Natural killer cell (primary cell): ENCODE results near the gene FAM117A. TPM values are rescaled to one million over a fixed set of nuclear protein-coding genes. Genes with fewer than 3 reads are reported as not detected.

Experiments
- ATAC-seq, 3 donors: fragments of 150-1000 bp in 2 of 3; fragments of 200-7000 bp in 1 of 3; cut with Tn5 transposase; 1 replicate in 1 of 3; 2 replicates in 2 of 3; pipeline ENCODE4 v1.10.0; 2021; ENCODE audit warnings: mild to moderate bottlenecking in 2 of 3, moderate library complexity in 2 of 3
- DNase-seq, 2 donors: peaks; one replicate each; pipeline versions ENCODE4 v3.0.0 to v3.0.0-alpha.2; 2013 to 2021; ENCODE audit warnings: mixed read lengths in 1 of 2
- H3K27ac ChIP-seq: one replicate; pipeline ENCODE4 v1.5.1; 2013; ENCODE audit warnings: mild to moderate bottlenecking, low read length
- H3K27me3 ChIP-seq: one replicate; pipeline ENCODE4 v1.6.1; 2013; ENCODE audit warnings: low read length; ENCODE audit not compliant: control insufficient read depth, insufficient read depth
- H3K36me3 ChIP-seq: one replicate; pipeline ENCODE4 v1.6.1; 2013; ENCODE audit warnings: low read length; ENCODE audit not compliant: control insufficient read depth, insufficient read depth
- H3K4me1 ChIP-seq: one replicate; pipeline ENCODE4 v1.6.1; 2013; ENCODE audit warnings: low read length; ENCODE audit not compliant: control insufficient read depth, insufficient read depth
- H3K4me3 ChIP-seq: one replicate; pipeline ENCODE4 v1.5.1; 2013; ENCODE audit warnings: low read length
- H3K9me3 ChIP-seq: one replicate; pipeline ENCODE4 v1.6.1; 2013; ENCODE audit warnings: low read length; ENCODE audit not compliant: control insufficient read depth, insufficient read depth
- H3K27ac Mint-ChIP-seq, 2 donors: one replicate each; pipeline ENCODE4 v1.8.0; 2022; ENCODE audit warnings: mild to moderate bottlenecking in 2 of 2, mixed read lengths in 2 of 2, moderate library complexity in 1 of 2
- H3K27me3 Mint-ChIP-seq, 2 donors: one replicate each; pipeline ENCODE4 v1.8.0; 2022; ENCODE audit warnings: low read depth in 2 of 2, mixed read lengths in 2 of 2
- H3K36me3 Mint-ChIP-seq: one replicate; pipeline ENCODE4 v1.8.0; 2022; ENCODE audit warnings: mixed read lengths
- H3K4me1 Mint-ChIP-seq, 2 donors: one replicate each; pipeline ENCODE4 v1.8.0; 2022; ENCODE audit warnings: mixed read lengths in 2 of 2
- H3K4me3 Mint-ChIP-seq: one replicate; pipeline ENCODE4 v1.8.0; 2022; ENCODE audit warnings: mild to moderate bottlenecking, moderate library complexity, mixed read lengths
- H3K9me3 Mint-ChIP-seq, 2 donors: one replicate each; pipeline ENCODE4 v1.8.0; 2022; ENCODE audit warnings: mixed read lengths in 2 of 2
- WGBS: methylation state at CpG from one replicate; pipeline ENCODE4 v1.1.7; 2013; ENCODE audit warnings: missing lambda C conversion rate; ENCODE audit not compliant: insufficient coverage; 5-methylcytosine and 5-hydroxymethylcytosine counted together
- intact Hi-C: fragments of 100-400 bp; cut with micrococcal nuclease; formaldehyde crosslinking; loops from one replicate; pipeline ENCODE4 v1.14.2; 2022
- total RNA-seq, 4 donors: library from RNA; stranded (reverse); fragments of 120-200 nt in 1 of 4; gene quantifications; one replicate each; pipeline versions ENCODE4 v1.2.3 to v1.2.4, GENCODE V29; 2013 to 2022
- TF ChIP-seq, protein P1 (sequence below): fragments of 200-600 bp; IDR thresholded peaks from one replicate; pipeline ENCODE4 v1.8.0; 2022; ENCODE audit warnings: antibody characterized with exemption

The FAM117A gene
- total RNA-seq, 3 donors from 2014 or later (not counting 1 experiment from before 2014, with no cell fraction given) = 55.2 to 88.4 (median 79.2) TPM

DNA sequence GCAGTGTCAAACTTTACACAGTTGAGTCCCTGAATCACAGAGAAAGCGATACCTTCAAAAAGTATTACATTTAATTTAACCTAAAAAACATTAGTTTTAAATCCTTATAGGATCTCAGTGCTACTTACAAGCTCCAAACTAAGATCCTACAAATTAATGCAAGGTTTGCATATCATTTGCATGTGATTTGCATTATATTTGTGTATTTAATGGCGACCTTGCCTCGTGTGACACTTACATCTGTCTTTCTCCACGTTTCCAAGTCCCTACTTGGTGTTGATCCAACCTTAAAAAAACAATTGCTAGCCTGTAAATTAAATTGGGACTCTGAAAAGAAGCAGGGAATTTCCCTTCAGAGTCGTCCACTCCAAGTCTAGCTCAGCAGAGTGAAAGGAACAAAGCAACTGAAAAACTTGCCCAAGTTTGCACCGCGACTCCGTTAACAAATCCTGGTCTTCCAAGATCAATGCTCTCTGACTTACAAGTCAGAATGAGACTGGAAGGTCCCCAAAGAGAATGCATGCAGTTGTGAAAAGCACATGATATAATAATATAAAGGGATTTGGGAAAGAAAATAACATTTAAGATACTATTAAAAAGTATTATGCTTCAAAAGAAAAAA, 739 bp upstream of the FAM117A start:
- H3K4me3 Mint-ChIP-seq = peak overlapping the region; percentile 98
- no peaks in the 10 kb centered on the region for H3K27me3 Mint-ChIP-seq
- Histone ChIP-seq H3K4me3 (peak overlapping the region; percentile 2), H3K27me3 (no peaks in the 10 kb centered on the region), H3K9me3 (no peaks in the 10 kb centered on the region), H3K36me3 (no peaks in the 10 kb centered on the region), H3K27ac (peak overlapping the region; percentile 11), H3K4me1 (peaks cover 28% of the 10 kb centered on the region)
- TF ChIP-seq, protein P1, sequence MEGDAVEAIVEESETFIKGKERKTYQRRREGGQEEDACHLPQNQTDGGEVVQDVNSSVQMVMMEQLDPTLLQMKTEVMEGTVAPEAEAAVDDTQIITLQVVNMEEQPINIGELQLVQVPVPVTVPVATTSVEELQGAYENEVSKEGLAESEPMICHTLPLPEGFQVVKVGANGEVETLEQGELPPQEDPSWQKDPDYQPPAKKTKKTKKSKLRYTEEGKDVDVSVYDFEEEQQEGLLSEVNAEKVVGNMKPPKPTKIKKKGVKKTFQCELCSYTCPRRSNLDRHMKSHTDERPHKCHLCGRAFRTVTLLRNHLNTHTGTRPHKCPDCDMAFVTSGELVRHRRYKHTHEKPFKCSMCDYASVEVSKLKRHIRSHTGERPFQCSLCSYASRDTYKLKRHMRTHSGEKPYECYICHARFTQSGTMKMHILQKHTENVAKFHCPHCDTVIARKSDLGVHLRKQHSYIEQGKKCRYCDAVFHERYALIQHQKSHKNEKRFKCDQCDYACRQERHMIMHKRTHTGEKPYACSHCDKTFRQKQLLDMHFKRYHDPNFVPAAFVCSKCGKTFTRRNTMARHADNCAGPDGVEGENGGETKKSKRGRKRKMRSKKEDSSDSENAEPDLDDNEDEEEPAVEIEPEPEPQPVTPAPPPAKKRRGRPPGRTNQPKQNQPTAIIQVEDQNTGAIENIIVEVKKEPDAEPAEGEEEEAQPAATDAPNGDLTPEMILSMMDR = no peak
- WGBS = 44% methylated on average over 7 of the region's 8 CpGs
- peak in 1 of 2 donors; percentile 47 for DNase-seq
- H3K4me1 Mint-ChIP-seq = peaks cover 47 to 57% of the 10 kb centered on the region in 2 donors
- H3K36me3 Mint-ChIP-seq = no peaks in the 10 kb centered on the region
- peak overlapping the region; percentile 95 to 97 for H3K27ac Mint-ChIP-seq
- no peak for ATAC-seq
- intact Hi-C loops = loop anchor here (1.0 kb wide), 3 partner anchors 25 to 49 kb away; no protein-coding TSS in a partner anchor
- no peaks in the 10 kb centered on the region for H3K9me3 Mint-ChIP-seq

DNA sequence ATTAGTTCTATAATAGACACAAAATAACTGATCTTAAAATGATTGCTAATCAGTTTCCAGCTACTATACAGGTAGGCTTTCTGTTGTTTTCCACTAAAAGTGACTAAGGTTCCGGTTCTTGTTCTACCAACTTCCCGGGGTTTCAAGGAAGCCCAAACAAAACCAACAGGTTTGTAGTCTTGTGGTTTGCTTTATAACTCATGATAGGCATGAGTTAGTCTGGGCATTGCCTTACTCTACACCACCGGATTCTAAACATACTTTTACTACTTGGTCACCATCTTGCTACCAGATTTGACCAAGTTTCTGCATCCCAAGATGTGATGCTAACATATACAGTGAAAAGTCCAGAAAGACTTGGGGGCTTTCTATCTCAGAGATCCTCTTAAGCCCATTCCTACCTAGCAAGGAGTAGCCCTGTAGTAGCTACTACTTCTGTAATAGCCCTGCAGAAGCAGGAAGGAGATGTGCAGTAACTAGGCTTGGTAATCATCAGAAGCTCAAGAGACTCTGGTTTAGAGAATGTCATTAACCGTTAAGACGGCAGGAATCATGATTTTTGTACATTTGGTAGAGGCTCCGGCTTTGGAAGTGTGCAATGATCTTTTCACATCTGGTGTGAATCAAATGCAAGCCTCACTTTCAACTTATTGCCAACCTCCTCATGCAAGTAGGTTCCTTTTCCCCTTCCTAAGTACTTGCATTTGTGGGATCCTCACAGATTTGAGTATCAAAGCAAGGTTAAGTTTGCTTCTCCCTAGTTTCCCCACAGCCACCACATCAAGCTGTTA, 1.6 kb downstream of the FAM117A start:
- H3K4me1 ChIP-seq = peaks cover 49% of the 10 kb centered on the region
- H3K4me3 Mint-ChIP-seq = peak overlapping the region; percentile 98
- peaks cover 4% of the 10 kb centered on the region for H3K36me3 ChIP-seq
- H3K27me3 Mint-ChIP-seq = no peaks in the 10 kb centered on the region
- WGBS = 34% methylated on average over 6 of the region's 6 CpGs
- no peaks in the 10 kb centered on the region for H3K36me3 Mint-ChIP-seq
- no peak for ATAC-seq
- peak overlapping the region; percentile 61 for H3K27ac ChIP-seq
- peaks cover 64 to 76% of the 10 kb centered on the region in 2 donors for H3K4me1 Mint-ChIP-seq
- H3K27me3 ChIP-seq = no peaks in the 10 kb centered on the region
- DNase-seq = peak in 1 of 2 donors; percentile 34
- H3K4me3 ChIP-seq = peak overlapping the region; percentile 59
- no peaks in the 10 kb centered on the region for H3K9me3 Mint-ChIP-seq
- intact Hi-C loops = no loop called here
- TF ChIP-seq, protein P1 = no peak
- H3K9me3 ChIP-seq = no peaks in the 10 kb centered on the region
- peak overlapping the region; percentile 95 to 97 for H3K27ac Mint-ChIP-seq

DNA sequence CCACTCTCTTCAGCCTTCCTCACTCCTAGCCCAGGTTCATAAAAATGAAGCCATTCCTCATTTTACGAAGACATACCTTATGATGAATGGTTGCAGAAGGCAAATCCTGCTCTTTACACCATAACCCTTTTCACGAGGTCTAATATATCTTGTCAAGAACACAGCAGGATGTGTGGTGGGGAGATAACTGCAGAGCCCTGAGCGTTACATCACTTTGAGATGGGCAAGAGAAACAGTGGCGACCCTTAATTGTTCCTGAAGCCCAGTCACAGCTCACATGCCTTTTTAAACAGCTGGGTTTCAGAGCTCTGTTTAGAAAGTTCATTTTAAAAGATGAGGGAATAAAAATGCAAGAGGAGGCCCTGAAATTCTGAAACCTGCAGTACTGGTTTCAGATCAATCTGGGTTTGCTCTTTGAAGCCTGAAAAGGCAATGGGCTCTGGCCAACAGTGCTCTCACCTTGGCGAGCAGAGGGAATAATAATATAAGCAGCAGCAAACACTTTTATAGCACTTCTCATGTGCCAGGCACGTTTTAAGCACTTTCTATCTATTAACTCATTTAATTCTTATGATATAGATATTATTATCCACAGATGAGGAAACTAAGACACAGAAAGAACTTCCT, 2.9 kb downstream of the FAM117A start:
- no peaks in the 10 kb centered on the region for H3K36me3 Mint-ChIP-seq
- H3K9me3 Mint-ChIP-seq = no peaks in the 10 kb centered on the region
- TF ChIP-seq, protein P1 = no peak
- peak overlapping the region; percentile 61 for H3K27ac ChIP-seq
- peaks cover 77 to 88% of the 10 kb centered on the region in 2 donors for H3K4me1 Mint-ChIP-seq
- H3K9me3 ChIP-seq = no peaks in the 10 kb centered on the region
- WGBS = 25% methylated on average over 4 of the region's 6 CpGs
- H3K4me1 ChIP-seq = peaks cover 62% of the 10 kb centered on the region
- no peak for DNase-seq
- H3K27me3 Mint-ChIP-seq = no peaks in the 10 kb centered on the region
- H3K27me3 ChIP-seq = no peaks in the 10 kb centered on the region
- no peak overlapping the region for H3K4me3 ChIP-seq
- peaks cover 13% of the 10 kb centered on the region for H3K36me3 ChIP-seq
- no peak for ATAC-seq
- H3K4me3 Mint-ChIP-seq = peak overlapping the region; percentile 98
- H3K27ac Mint-ChIP-seq = peak overlapping the region; percentile 95 to 97
- intact Hi-C loops = no loop called here
